ENCODE measurements around the gene OSBPL7.

OSBPL7 gene

GRCh38 chr17:47837401-47838039 lies 15.9 kb upstream of the OSBPL7 start:
- Histone ChIP-seq H3K9me3 (ENCODE audit: control insufficient read depth, insufficient read depth, low read depth, low read length) (no peaks in the 10 kb centered on the region), H3K4me3 (ENCODE audit: low read depth, low read length) (no peak overlapping the region), H3K27ac (ENCODE audit: extremely low read depth, low read depth, low read length) (no peak overlapping the region), H3K36me3 (ENCODE audit: control insufficient read depth in 2 of 2, insufficient read depth in 1 of 2, low read length in 2 of 2) (peaks cover 0 to 47% of the 10 kb centered on the region in 2 experiments; a peak in 1 of 3 replicates), H3K4me1 (ENCODE audit: control insufficient read depth, insufficient read depth, low read length) (no peaks in the 10 kb centered on the region; the same call in 1 of the 2 replicates)
- CTCF ChIA-PET = interaction anchor here (0.6 to 19.4 kb wide), 5 partner anchors 10 to 754 kb away, joined by 3 to 837 read pairs (median 5); partner anchors contain the start of genes CDK5RAP3 and SP2
- POLR2A ChIA-PET = interaction anchor here (0.5 to 1.3 kb wide), 5 partner anchors 26 to 1149 kb away, joined by 3 to 4 read pairs (median 4); partner anchors contain the start of genes CDK5RAP3 and SP2
- TF ChIP-seq ZFP69B (tag by site-specific recombination; IDR thresholded peaks at IDR 0.05) = 0 out of 2 replicates have a peak, but pooled peaks have one; percentile 14
- no peak for TF ChIP-seq GLIS1 (tag by site-specific recombination; IDR thresholded peaks at IDR 0.05)
- TF ChIP-seq SCRT2 (tag by site-specific recombination; IDR thresholded peaks at IDR 0.05) = no peak
- TF ChIP-seq ZNF214 (tag by site-specific recombination; IDR thresholded peaks at IDR 0.05; ENCODE audit: borderline replicate concordance) = no peak
- peak; percentile 69 for TF ChIP-seq ZNF692 (tag by site-specific recombination; IDR thresholded peaks at IDR 0.05)
- peak; percentile 75 for TF ChIP-seq EGR2 (tag by site-specific recombination; IDR thresholded peaks at IDR 0.05; ENCODE audit: low read depth)
- TF ChIP-seq ZFHX2 (tag by site-specific recombination; conservative IDR thresholded peaks at IDR 0.05) = peak; percentile 46; the same call in 1 of the 2 replicates

- Histone ChIP-seq H3K27ac (ENCODE audit: extremely low read depth, low read depth, low read length) (no peak overlapping the region), H3K4me1 (ENCODE audit: control insufficient read depth, insufficient read depth, low read length) (peaks cover 3% of the 10 kb centered on the region), H3K36me3 (ENCODE audit: control insufficient read depth in 2 of 2, insufficient read depth in 1 of 2, low read length in 2 of 2) (peaks cover 0 to 47% of the 10 kb centered on the region in 2 experiments; a peak in 1 of 3 replicates), H3K9me3 (ENCODE audit: control insufficient read depth, insufficient read depth, low read depth, low read length) (no peaks in the 10 kb centered on the region), H3K4me3 (ENCODE audit: low read depth, low read length) (no peak overlapping the region)
- ChIA-PET POLR2A (interaction anchor here (1.3 kb wide), 1 partner anchor 59 kb away, joined by 4 read pairs; the partner anchor contains the start of gene SP2), CTCF (interaction anchor here (0.9 to 19.4 kb wide), 2 partner anchors 35 to 50 kb away, joined by 3 to 837 read pairs; partner anchors contain the start of gene SP2)
- TF ChIP-seq PRDM6 (tag by site-specific recombination; IDR thresholded peaks at IDR 0.05) (no peak), ZNF10 (tag by site-specific recombination; IDR thresholded peaks at IDR 0.05) (0 out of 2 replicates have a peak, but pooled peaks have one; percentile 38), KLF1 (tag by site-specific recombination; IDR thresholded peaks at IDR 0.05) (no peak), ZNF549 (tag by site-specific recombination; IDR thresholded peaks at IDR 0.05) (no peak), ZNF785 (tag by site-specific recombination; IDR thresholded peaks at IDR 0.05) (no peak), ZNF629 (tag by site-specific recombination; IDR thresholded peaks at IDR 0.05) (no peak)
These were observed 15.0 kb upstream of the OSBPL7 start for GRCh38 chr17:47836601-47837000.

- CTCF ChIA-PET = interaction anchor here (0.6 to 19.4 kb wide), 5 partner anchors 8 to 90 kb away, joined by 3 to 837 read pairs (median 4); partner anchors contain the start of gene SP2
- POLR2A ChIA-PET = no interaction called here
- Histone ChIP-seq H3K27ac (ENCODE audit: extremely low read depth, low read depth, low read length) (no peak overlapping the region), H3K9me3 (ENCODE audit: control insufficient read depth, insufficient read depth, low read depth, low read length) (no peaks in the 10 kb centered on the region), H3K4me3 (ENCODE audit: low read depth, low read length) (no peak overlapping the region), H3K4me1 (ENCODE audit: control insufficient read depth, insufficient read depth, low read length) (peaks cover 7% of the 10 kb centered on the region; the same call in 1 of the 2 replicates), H3K36me3 (ENCODE audit: control insufficient read depth in 2 of 2, insufficient read depth in 1 of 2, low read length in 2 of 2) (peaks cover 0 to 47% of the 10 kb centered on the region in 2 experiments; a peak in 2 of 3 replicates)
- TF ChIP-seq ZNF324 (tag by site-specific recombination; IDR thresholded peaks at IDR 0.05) (no peak), HIC1 (tag by site-specific recombination; IDR thresholded peaks at IDR 0.05) (no peak), ZNF670 (tag by site-specific recombination; IDR thresholded peaks at IDR 0.05; ENCODE audit: low read depth) (no peak), ZNF148 (tag by site-specific recombination; IDR thresholded peaks at IDR 0.05; ENCODE audit: borderline replicate concordance) (no peak), ZNF664 (tag by site-specific recombination; IDR thresholded peaks at IDR 0.05) (no peak), BCL11A (tag by site-specific recombination; IDR thresholded peaks at IDR 0.05; ENCODE audit: low read depth) (no peak), ZNF274 (IDR thresholded peaks at IDR 0.05; ENCODE audit: low read length) (no peak), ZNF274 (tag by site-specific recombination; IDR thresholded peaks at IDR 0.05; ENCODE audit: borderline replicate concordance) (no peak), ZNF529 (tag by site-specific recombination; IDR thresholded peaks at IDR 0.05; ENCODE audit: insufficient replicate concordance) (no peak), ZNF354C (tag by site-specific recombination; IDR thresholded peaks at IDR 0.05; ENCODE audit: borderline replicate concordance, low read depth) (no peak)
These were observed 13.2 kb upstream of the OSBPL7 start for GRCh38 chr17:47834756-47835155.

Measured in HEK293 (cell line).